GM12878 (cell line): Measurements from ENCODE around the gene DDR1. TPM values are rescaled to one million over a fixed set of nuclear protein-coding genes. Genes with fewer than 3 reads are reported as not detected.

Source experiments
- ATAC-seq: fragments of 200-7000 bp; cut with Tn5 transposase; 3 replicates; pipeline ENCODE4 v1.9.1; 2020; ENCODE audit warnings: mild to moderate bottlenecking, moderate library complexity
- BruUV-seq: library from RNA; stranded (reverse); fragments of 400-500 nt; replicated peaks from 2 replicates; lab custom pipeline; 2021; lab: Mats Ljungman, UMichigan
- CTCF ChIA-PET: fragments of 300-600 bp; sonication (Branson Sonifier 250); formaldehyde crosslinking; extraction: SDS; loops from one replicate; lab custom pipeline; 2021; ENCODE audit warnings: inconsistent platforms; lab: Yijun Ruan, JAX
- POLR2A ChIA-PET: fragments of 350-600 bp; formaldehyde crosslinking; extraction: SDS; loops from one replicate; lab custom pipeline; 2021; ENCODE audit warnings: inconsistent platforms; lab: Charles Lee
- RAD21 ChIA-PET: fragments of 300-600 bp; sonication (Branson Sonifier 250); formaldehyde crosslinking; loops from one replicate; lab custom pipeline; 2023; ENCODE audit warnings: antibody characterized with exemption; ENCODE audit not compliant: unreplicated experiment; lab: Charles Lee
- SMC1A ChIA-PET: fragments of 300-600 bp; sonication (Branson Sonifier 250); formaldehyde crosslinking; loops from one replicate; lab custom pipeline; 2023; ENCODE audit not compliant: unreplicated experiment, uncharacterized antibody; lab: Charles Lee
- DNase-seq: peaks from one replicate; pipeline ENCODE4 v3.0.0-alpha.2; 2011; ENCODE audit warnings: low read depth, low spot score
- FAIRE-seq: peaks from 3 replicates; lab custom pipeline; 2011; peaks lifted over from hg19 to GRCh38; lab: Jason Lieb, UNC
- H2AFZ ChIP-seq: 2 replicates; pipeline ENCODE4 v1.6.0; 2011; ENCODE audit warnings: low read depth, low read length, control low read depth; ENCODE audit not compliant: control insufficient read depth
- H3K27ac ChIP-seq: 2 replicates; pipeline ENCODE4 v1.5.1; 2011; ENCODE audit warnings: control low read depth; ENCODE audit not compliant: control insufficient read depth, insufficient read depth
- H3K27me3 ChIP-seq, 2 experiments: replicated peaks in 1 of 2; 2 replicates each; pipeline versions ENCODE4 v1.6.0 to v1.6.1; 2011; ENCODE audit warnings: low read length in 1 of 2; ENCODE audit not compliant: control insufficient read depth in 2 of 2, insufficient read depth in 2 of 2
- H3K36me3 ChIP-seq, 2 experiments: 2 replicates each; pipeline ENCODE4 v1.5.1; 2011; ENCODE audit warnings: low read length in 1 of 2; ENCODE audit not compliant: control insufficient read depth in 2 of 2, insufficient read depth in 2 of 2
- H3K4me1 ChIP-seq: 2 replicates; pipeline ENCODE4 v1.6.1; 2011; ENCODE audit warnings: mild to moderate bottlenecking, low read length, moderate library complexity, mixed read lengths; ENCODE audit not compliant: control insufficient read depth, insufficient read depth
- H3K4me2 ChIP-seq: 2 replicates; pipeline ENCODE4 v1.6.0; 2011; ENCODE audit warnings: control low read depth; ENCODE audit not compliant: control insufficient read depth, insufficient read depth
- H3K4me3 ChIP-seq: fragments of 200-600 bp; sonication (generic); 2 replicates; pipeline ENCODE4 v1.5.1; 2016
- H3K79me2 ChIP-seq: 2 replicates; pipeline ENCODE4 v1.6.0; 2011; ENCODE audit warnings: low read length; ENCODE audit not compliant: control insufficient read depth, insufficient read depth
- H3K9ac ChIP-seq: 2 replicates; pipeline ENCODE4 v1.8.0; 2011; ENCODE audit warnings: low read length, control low read depth, mixed read lengths; ENCODE audit not compliant: control insufficient read depth, insufficient read depth
- H3K9me3 ChIP-seq: replicated peaks from 3 replicates; pipeline ENCODE4 v1.5.1; 2011; ENCODE audit warnings: mild to moderate bottlenecking, low read length; ENCODE audit not compliant: control insufficient read depth, insufficient read depth
- H4K20me1 ChIP-seq: 2 replicates; pipeline ENCODE4 v1.6.0; 2011; ENCODE audit not compliant: control insufficient read depth, insufficient read depth
- BCLAF1 ChIP-seq: fragments of 450-650 bp; IDR thresholded peaks from 2 replicates; pipeline ENCODE4 v1.6.1; 2017; ENCODE audit warnings: antibody characterized with exemption, mild to moderate bottlenecking, moderate library complexity
- CBX3 ChIP-seq: fragments of 200-600 bp; sonication (generic); IDR thresholded peaks from 2 replicates; pipeline ENCODE4 v1.6.1; 2016; ENCODE audit warnings: low read depth, borderline replicate concordance
- FOS ChIP-seq: IDR thresholded peaks from 3 replicates; pipeline ENCODE4 v1.6.1; 2011; ENCODE audit warnings: borderline replicate concordance; ENCODE audit not compliant: insufficient read length; ENCODE audit errors: extremely low read depth
- SREBF2 ChIP-seq: IDR thresholded peaks from 2 replicates; pipeline ENCODE4 v1.6.1; 2012; ENCODE audit warnings: mild to moderate bottlenecking, low read length
- WGBS: methylation state at CpG from one replicate; pipeline ENCODE4 v1.1.6; 2016; ENCODE audit warnings: low lambda C conversion rate; ENCODE audit not compliant: insufficient replicate concordance, insufficient coverage; ENCODE audit errors: missing lambda C conversion rate; 5-methylcytosine and 5-hydroxymethylcytosine counted together
- in situ Hi-C: fragments of 300-500 bp; cut with MboI; formaldehyde crosslinking; loops from 9 replicates; pipeline ENCODE4 v1.14.3; 2018; ENCODE audit warnings: mixed read lengths
- intact Hi-C: fragments of 100-400 bp; cut with micrococcal nuclease; formaldehyde crosslinking; loops from one replicate; pipeline ENCODE4 v1.14.2; 2022; ENCODE audit not compliant: unreplicated experiment
- polyA plus RNA-seq, 11 experiments: library from polyadenylated mRNA; depleted of rRNA in 4 of 11; unstranded in 6 of 11; stranded (reverse) in 5 of 11; fragments of >200 nt; fragmentation: Nextera tagmentation in 4 of 11; fragmentation: Illumina TruSeq in 1 of 11; extraction: Ambion mirVana in 4 of 11; extraction: Trizol in 1 of 11; gene quantifications; 1 replicate in 1 of 11; 2 replicates in 10 of 11; pipeline versions ENCODE4 v1.2.1 to v1.2.3, GENCODE V29; 2011 to 2016; ENCODE audit warnings: inconsistent platforms in 2 of 11, missing spikeins in 2 of 11, low read depth in 1 of 11
- total RNA-seq, 4 experiments: library from RNA; depleted of rRNA in 3 of 4; stranded (reverse); fragments of >200 nt in 3 of 4; fragmentation: Illumina TruSeq in 1 of 4; extraction: Trizol in 1 of 4; gene quantifications; 2 replicates each; pipeline versions ENCODE4 v1.2.1 to v1.2.3, GENCODE V29; 2013 to 2021
- TF ChIP-seq, protein P1 (sequence below): IDR thresholded peaks from 2 replicates; pipeline ENCODE4 v1.6.1; 2011; ENCODE audit warnings: borderline replicate concordance, low read depth, mild to moderate bottlenecking, moderate library complexity, low read length; ENCODE audit not compliant: insufficient read depth, poor library complexity, severe bottlenecking
- TF ChIP-seq, protein P2 (sequence below): IDR thresholded peaks from 2 replicates; pipeline ENCODE4 v1.6.1; 2012; ENCODE audit warnings: low read depth, low read length, improper control_type of control experiment

Gene DDR1
- total and polyA plus RNA-seq, 10 of the 15 experiments (the other 5 are each of a cell fraction or from before 2014, with no cell fraction given), result 1.1 to 39.0 (median 11.9) TPM

DNA sequence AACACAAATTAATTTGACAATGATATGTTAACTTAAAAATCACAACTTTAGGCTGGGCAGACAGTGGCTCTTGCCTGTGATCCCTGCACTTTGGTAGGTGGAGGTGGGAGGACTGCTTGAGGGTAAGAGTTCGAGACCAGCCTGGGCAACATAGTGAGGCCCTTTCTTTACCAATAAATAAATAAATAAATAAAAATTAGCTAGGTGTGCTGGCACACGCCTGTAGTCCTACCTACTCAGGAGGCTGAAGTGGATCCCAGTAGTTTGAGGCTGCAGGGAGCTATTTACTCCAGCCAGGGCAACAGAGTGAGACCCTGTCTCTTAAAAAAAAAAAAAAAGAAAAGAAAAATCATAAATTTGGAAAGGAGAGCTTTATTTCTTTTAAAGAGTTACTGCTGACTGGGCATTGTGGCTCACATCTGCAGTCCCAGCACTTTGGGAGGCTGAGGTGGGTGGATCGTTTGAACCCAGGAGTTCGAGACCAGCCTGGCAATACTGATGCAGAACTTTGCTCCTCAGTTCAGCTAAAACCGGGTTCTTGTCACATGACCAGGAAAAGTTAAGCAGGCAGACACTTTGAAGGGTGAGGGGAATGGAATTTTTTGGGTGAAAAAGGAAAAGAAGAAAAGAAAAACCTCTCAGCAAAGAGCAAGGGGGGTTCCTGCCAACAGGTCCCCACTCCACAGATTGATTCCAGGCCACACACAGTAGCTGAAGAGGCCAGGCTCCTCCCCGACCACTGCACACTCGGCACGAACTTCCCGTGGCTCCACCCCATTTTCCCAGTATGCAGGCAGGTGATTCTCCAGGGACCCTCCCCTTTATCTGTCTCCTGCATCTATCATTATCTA, 44.0 kb upstream of the DDR1 start:
- WGBS, result 25% methylated on average over 9 of the region's 9 CpGs
- no peak overlapping the region for H3K27ac ChIP-seq
- no peaks in the 10 kb centered on the region for H3K4me1 ChIP-seq
- no peak overlapping the region for H3K9ac ChIP-seq
- ATAC-seq (no peak), DNase-seq (no peak), FAIRE-seq (no peak)
- no peaks in the 10 kb centered on the region for H3K79me2 ChIP-seq
- CTCF ChIA-PET, result interaction anchor here (0.7 to 2.2 kb wide), 10 partner anchors 10 to 247 kb away, joined by 3 to 6 read pairs (median 3); no protein-coding TSS in a partner anchor
- H3K27me3 ChIP-seq, result no peaks in the 10 kb centered on the region; a peak in 1 of 4 replicates
- POLR2A ChIA-PET, result no interaction called here
- no peak overlapping the region for H3K4me3 ChIP-seq
- H3K36me3 ChIP-seq, result no peaks in the 10 kb centered on the region
- no peaks in the 10 kb centered on the region for H4K20me1 ChIP-seq
- no peak for TF ChIP-seq BCLAF1
- TF ChIP-seq, protein P1, sequence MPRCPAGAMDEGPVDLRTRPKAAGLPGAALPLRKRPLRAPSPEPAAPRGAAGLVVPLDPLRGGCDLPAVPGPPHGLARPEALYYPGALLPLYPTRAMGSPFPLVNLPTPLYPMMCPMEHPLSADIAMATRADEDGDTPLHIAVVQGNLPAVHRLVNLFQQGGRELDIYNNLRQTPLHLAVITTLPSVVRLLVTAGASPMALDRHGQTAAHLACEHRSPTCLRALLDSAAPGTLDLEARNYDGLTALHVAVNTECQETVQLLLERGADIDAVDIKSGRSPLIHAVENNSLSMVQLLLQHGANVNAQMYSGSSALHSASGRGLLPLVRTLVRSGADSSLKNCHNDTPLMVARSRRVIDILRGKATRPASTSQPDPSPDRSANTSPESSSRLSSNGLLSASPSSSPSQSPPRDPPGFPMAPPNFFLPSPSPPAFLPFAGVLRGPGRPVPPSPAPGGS, result no peak
- no peak for TF ChIP-seq SREBF2
- TF ChIP-seq, protein P2, sequence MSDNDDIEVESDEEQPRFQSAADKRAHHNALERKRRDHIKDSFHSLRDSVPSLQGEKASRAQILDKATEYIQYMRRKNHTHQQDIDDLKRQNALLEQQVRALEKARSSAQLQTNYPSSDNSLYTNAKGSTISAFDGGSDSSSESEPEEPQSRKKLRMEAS, result no peak
- TF ChIP-seq FOS, result no peak
- no peak for TF ChIP-seq CBX3
- H3K4me2 ChIP-seq, result no peak overlapping the region
- H2AFZ ChIP-seq, result no peak overlapping the region
- SMC1A ChIA-PET, result interaction anchor here (0.7 to 6.4 kb wide), 12 partner anchors 8 to 246 kb away, joined by 3 to 35 read pairs (median 4); no protein-coding TSS in a partner anchor
- in situ Hi-C loops, result no loop called here
- no TSS peak for BruUV-seq
- no peaks in the 10 kb centered on the region for H3K9me3 ChIP-seq
- RAD21 ChIA-PET, result interaction anchor here (1.5 to 2.6 kb wide), 2 partner anchors 50 to 73 kb away, joined by 3 to 11 read pairs; partner anchors contain the start of gene VARS2
- intact Hi-C loops, result no loop called here
